22Rv1 (cell line): Measurements from ENCODE around the gene GMPS.
A peak's percentile ranks its signal among the peaks of the same experiment; 100 is the strongest.
"Not testable (repeated sequence)": the region's sequence is repeated elsewhere in the genome, so short reads cannot be mapped to it uniquely, and the experiment has no call there.

Source experiments
- H3K27ac ChIP-seq: fragments of 450-650 bp; 2 replicates; pipeline ENCODE4 v1.5.1; 2017
- ZFX ChIP-seq: fragments of 450-650 bp; IDR thresholded peaks from 2 replicates; pipeline ENCODE4 v1.6.1; 2017; ENCODE audit warnings: antibody characterized with exemption, borderline replicate concordance
- TF ChIP-seq, protein P1 (sequence below): fragments of 450-650 bp; IDR thresholded peaks from 2 replicates; pipeline ENCODE4 v1.5.1; 2017; ENCODE audit warnings: mild to moderate bottlenecking

Gene GMPS

DNA sequence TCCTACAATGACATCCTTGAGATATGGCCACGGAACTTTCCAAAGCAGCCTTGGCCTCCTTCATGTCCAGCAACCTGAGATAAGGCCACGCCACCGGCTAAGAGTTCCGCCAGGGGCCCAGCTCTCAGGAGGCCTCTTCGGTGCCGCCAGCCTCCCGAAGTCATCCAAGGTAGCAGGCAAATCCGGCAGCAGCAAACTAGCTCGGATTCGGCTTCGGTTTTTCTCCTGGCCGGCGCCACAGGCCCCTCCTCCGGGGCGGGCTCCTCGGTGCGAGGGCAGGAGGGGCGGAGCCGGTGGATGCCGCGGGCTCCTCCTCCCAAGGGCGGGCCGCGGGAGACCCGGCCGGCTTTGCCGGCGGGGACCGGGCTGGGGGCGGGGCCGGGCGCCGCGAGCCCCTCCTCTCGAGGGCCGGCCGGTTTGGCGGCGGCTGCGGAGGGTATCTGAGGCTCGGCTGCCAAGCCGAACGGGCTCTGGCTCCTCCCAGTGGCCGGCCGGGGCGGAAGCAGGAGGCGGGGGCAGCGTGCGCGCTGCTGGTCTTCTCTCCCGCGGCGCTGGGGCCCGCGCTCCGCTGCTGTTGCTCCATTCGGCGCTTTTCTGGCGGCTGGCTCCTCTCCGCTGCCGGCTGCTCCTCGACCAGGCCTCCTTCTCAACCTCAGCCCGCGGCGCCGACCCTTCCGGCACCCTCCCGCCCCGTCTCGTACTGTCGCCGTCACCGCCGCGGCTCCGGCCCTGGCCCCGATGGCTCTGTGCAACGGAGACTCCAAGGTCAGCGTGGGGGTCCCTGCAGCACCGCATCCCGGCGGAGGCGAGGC lies at the start of gene GMPS:
TSS of gene GMPS (plus strand) at position 518 of the 812 bp plus-strand sequence. CDS start at position 739, 221 bp downstream.
- TF ChIP-seq, protein P1, sequence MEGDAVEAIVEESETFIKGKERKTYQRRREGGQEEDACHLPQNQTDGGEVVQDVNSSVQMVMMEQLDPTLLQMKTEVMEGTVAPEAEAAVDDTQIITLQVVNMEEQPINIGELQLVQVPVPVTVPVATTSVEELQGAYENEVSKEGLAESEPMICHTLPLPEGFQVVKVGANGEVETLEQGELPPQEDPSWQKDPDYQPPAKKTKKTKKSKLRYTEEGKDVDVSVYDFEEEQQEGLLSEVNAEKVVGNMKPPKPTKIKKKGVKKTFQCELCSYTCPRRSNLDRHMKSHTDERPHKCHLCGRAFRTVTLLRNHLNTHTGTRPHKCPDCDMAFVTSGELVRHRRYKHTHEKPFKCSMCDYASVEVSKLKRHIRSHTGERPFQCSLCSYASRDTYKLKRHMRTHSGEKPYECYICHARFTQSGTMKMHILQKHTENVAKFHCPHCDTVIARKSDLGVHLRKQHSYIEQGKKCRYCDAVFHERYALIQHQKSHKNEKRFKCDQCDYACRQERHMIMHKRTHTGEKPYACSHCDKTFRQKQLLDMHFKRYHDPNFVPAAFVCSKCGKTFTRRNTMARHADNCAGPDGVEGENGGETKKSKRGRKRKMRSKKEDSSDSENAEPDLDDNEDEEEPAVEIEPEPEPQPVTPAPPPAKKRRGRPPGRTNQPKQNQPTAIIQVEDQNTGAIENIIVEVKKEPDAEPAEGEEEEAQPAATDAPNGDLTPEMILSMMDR = peak; percentile 70
- TF ChIP-seq ZFX = no peak
- H3K27ac ChIP-seq = peak within 1 kb of the TSS; percentile 92

DNA sequence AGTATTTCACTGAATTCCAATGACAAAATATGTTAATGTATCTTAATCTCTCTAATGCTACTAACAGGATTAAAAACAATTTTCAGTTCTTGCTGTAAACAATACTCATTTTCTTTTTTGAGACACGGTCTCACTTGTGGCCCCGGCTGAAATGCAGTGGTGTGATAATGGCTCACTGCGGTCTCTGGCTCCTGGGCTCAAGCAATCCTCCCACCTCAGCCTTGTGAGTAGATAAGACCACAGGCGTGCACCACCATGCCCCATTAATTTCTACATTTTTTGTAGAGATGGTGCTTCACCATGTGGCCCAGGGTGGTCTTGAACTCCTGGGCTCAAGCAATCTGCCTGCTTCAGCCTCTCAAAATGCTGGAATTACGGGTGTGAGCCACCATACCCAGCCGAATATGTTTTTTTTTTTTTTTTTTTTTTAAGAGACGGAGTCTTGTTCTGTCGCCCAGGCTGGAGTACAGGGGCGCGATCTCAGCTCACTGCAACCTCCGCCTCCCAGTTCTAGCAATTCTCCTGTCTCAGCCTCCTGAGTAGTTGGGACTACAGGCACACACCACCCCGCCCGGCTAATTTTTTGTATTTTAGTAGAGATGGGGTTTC lies 41.9 kb upstream of the GMPS start:
- H3K27ac ChIP-seq = not testable (repeated sequence)

DNA sequence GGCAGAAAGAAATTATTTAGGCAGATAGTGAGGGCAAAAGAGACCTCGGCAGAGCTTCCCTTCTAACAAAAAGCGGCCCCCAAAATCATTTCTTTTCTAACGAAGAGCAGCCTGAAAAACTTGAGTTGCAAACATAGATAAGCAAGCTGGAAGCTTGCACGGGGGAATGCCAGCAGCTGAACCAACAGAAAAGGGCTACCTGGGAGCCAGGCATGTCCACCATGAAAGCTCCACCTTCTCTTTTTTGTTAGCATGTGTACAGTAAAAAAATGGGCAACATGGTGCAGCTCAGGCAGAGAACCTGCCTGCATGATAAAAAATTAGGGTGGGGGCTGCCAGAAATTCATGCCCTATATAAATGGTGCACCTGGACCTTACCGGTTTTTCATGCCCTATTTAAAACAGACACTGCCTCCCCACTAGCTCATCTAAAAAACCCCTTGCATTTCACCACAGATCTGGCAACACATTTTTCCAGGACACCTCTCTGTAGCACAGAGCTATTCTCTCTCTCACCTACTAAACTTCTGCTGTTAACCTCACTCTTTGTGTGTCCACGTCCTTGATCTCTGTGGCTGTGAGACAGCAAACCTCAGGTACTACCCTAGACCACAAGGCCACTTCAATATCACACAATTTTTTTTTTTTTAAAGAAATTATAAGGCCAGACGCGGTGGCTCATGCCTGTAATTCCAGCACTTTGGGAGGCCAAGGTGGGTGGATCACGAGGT lies 34.9 kb upstream of the GMPS start:
- TF ChIP-seq, protein P1 = no peak
- TF ChIP-seq ZFX = no peak
- H3K27ac ChIP-seq = no peak overlapping the region

DNA sequence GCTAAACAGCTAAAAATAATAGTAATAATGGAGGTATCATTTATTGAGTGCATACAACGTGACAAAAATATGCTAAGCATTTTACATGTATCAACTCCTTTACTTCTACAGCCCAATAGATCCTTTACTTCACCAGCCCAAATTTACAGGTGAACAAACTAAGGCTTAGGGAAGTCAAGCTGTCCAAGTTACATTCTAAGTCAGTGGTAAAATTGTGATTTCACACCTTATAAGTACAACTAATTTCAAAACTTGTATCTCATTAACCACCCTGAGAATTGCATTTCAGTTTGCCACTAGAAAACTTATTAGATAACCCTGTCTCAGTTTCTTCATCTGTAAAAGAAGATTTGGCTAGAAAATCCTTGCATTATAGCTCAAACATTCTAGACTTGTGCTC lies 26.9 kb upstream of the GMPS start:
- TF ChIP-seq ZFX = no peak
- TF ChIP-seq, protein P1 = no peak

DNA sequence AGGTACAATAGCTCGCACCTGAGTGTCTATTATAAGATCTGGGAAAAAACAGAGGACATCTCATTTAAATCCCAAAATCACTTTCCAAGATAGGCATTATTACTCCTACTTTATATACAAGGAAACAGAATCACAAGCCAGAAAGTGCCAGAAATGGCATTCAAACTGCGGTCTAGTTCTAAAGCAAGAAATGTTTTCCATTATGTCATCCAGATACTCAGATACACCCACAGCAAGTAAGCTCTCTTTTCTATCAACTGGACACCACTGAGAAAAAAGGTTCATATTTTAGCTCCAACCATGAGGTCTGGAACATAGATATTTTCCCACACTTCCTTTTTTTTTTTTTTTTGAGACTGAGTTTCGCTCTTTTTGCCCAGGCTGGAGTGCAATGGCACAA lies 24.3 kb upstream of the GMPS start:
- no peak for TF ChIP-seq ZFX

More for the DNA sequence above, 26.9 kb upstream of the GMPS start:
- no peak overlapping the region for H3K27ac ChIP-seq

DNA sequence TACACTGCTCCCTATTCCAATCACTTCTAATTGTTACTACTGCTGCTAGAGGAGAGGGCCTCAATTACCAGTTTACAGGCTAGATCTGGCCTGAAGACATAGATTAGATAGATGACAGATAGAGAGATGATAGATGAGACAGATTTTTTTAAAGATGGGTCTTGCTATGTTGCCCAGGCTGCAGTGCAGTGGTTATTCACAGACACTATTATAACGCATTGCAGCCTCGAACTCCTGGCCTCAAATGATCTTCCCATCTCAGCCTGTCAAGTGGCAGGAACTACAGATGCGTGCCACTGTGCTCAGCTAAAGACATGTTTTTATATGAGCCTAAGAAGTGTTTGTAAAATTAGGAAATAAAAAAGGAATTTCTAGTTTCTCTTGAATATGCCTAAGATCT lies 22.5 kb upstream of the GMPS start:
- H3K27ac ChIP-seq = no peak overlapping the region
- TF ChIP-seq, protein P1 = no peak
- TF ChIP-seq ZFX = no peak

More for the DNA sequence above, 24.3 kb upstream of the GMPS start:
- H3K27ac ChIP-seq = no peak overlapping the region

DNA sequence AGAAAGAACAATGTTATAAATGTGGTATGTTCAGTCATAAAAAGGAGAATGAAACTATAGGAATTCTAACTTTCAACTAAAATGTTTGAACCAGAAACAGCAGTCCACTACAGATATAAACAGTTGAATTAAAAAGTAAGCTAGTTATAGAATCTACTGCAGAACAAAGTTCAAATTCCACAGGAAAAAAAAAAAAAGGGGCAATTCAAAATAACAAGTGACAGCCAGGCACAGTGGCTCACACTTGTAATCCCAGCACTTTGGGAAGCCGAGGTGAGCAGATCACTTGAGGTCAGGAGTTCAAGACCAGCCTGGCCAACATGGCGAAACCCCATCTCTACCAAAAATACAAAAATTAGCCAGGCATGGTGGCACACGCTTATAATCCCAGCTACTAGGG lies 21.0 kb upstream of the GMPS start:
- not testable (repeated sequence) for H3K27ac ChIP-seq

DNA sequence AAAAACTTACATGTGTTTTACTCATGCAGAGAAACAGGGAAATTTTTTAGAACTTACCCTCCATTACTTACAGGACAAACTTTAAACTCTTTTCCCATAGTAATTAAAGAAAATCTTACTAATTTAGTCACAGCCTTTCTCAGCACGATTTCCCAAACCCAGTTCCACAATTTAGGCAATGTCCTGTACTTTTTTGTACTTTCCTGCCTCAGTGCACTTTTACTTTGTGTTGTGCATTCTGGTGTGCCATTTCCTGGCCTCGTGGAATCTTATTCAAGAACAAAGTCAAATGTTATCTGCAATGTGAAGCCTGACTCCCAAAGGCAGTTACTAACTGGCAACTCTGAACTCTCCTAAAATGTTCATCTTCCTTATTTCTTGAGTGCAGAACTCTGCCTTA lies 18.1 kb upstream of the GMPS start:
- TF ChIP-seq ZFX = no peak
- TF ChIP-seq, protein P1 = no peak
- no peak overlapping the region for H3K27ac ChIP-seq
